Epithelial cell of prostate (primary cell): ENCODE measurements around the gene RIPK3.
"Not testable (repeated sequence)": the region's sequence is repeated elsewhere in the genome, so short reads cannot be mapped to it uniquely, and the experiment has no call there.

ENCODE experiments used
- DNase-seq: peaks from one replicate; pipeline ENCODE4 v3.0.0-alpha.2; 2011; ENCODE audit warnings: low read depth, low spot score
- H3K27ac ChIP-seq: fragments of 450-650 bp; 2 replicates; pipeline ENCODE4 v1.5.1; 2017; ENCODE audit warnings: mild to moderate bottlenecking

Gene RIPK3

DNA sequence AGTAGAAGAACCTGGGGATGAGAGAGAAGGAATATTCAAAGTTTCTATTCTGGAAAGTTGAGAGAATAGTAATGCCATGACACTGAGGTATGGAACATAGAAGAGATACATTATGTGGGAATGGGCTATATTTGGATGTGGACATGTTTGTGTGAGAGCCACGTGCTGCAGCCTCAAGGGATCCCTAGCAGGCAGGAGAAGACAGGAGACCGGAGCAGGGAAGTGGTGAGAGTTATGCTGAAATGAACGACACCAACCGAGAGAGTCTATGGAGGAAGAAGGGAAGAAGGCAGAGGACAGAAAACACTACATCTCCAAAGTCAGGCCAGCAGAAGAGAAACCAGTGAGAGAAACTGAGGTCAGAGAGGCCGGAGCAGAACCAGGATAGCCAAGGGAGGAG, 10.0 kb upstream of the RIPK3 start:
- H3K27ac ChIP-seq, result no peak overlapping the region
- no peak for DNase-seq

GRCh38 chr14:24348186-24348585, 8.4 kb upstream of the RIPK3 start:
- DNase-seq, result no peak
- no peak overlapping the region for H3K27ac ChIP-seq

- DNase-seq, result no peak
- no peak overlapping the region for H3K27ac ChIP-seq
These were observed 7.3 kb upstream of the RIPK3 start for GRCh38 chr14:24347134-24347533.

DNA sequence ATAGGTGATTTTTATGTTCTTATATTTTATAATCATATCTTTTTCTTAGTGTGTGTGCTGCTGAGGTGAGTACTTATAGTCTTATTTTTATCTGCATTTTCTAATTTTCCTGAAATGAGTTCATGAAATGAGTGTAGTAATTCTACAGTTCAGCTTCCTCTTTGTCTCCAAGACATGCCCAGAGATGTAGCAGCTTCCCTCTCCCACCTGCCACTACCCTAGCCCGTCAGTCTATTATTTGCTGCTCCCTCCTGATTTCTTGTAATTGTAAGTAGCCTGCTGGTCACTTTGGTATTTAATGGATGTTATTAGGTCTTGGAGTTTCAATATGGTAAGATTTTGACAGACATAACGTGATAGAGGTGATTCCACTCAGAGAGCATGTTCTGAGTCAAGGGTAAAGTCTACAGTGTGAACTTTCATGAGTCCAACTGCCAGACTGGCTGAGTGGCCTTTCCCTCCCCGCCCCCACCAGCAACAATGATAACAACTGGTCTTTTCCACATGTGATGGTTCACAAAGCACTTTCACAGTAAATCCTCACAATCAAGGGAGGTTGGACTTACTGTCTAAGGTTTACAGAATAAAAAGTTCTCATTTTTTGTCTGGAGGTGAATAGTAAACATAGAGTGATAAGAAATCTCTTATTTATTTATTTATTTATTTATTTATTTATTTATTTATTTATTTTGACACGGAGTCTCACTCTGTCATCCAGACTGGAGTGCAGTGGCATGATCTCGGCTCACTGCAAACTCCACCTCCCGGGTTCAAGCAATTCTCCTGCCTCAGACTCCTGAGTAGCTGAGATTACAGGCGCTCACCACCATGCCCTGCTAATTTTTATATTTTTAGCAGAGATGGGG, 4.2 kb upstream of the RIPK3 start:
- DNase-seq, result no peak
- no peak overlapping the region for H3K27ac ChIP-seq

DNA sequence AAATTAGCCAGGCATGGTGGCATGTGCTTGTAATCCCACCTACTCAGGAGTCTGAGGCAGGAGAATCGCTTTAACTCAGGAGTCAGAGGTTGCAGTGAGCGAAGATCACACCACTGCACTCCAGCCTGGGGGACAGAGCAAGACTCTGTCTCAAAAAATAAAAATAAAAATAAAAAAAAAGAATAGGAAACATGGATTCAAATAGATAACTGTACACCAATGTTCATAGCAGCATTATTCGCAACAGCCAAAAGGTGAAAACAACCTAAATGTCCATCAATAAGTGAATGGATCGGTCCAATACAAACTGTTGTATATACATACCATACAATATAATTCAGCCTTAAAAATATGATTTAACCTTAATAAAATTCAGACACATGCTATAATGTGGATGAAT, 3.1 kb upstream of the RIPK3 start:
- no peak overlapping the region for H3K27ac ChIP-seq
- DNase-seq, result no peak

GRCh38 chr14:24340606-24341005, 815 bp upstream of the RIPK3 start:
- no peak overlapping the region for H3K27ac ChIP-seq
- no peak for DNase-seq

GRCh38 chr14:24338843-24339242, 948 bp downstream of the RIPK3 start:
- no peak overlapping the region for H3K27ac ChIP-seq
- no peak for DNase-seq

DNA sequence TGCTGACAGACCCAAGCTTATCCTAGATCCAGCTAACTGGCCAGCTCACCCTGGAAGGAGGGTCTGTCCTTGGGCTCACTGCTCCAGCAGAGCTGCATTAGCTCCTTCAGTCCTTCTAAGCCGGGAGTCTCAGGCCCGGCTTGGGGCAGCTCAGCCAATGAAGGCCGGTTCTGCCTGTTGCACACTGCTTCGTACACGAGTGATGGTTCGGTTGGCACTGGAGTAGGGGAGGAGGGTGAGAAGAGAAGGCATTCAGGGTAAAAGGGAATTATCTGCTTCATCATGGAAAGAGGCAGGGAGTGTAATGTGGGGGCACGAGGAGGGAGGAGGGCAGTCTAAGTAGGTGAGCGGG, 2.0 kb downstream of the RIPK3 start:
- no peak for DNase-seq
- H3K27ac ChIP-seq, result no peak overlapping the region

DNA sequence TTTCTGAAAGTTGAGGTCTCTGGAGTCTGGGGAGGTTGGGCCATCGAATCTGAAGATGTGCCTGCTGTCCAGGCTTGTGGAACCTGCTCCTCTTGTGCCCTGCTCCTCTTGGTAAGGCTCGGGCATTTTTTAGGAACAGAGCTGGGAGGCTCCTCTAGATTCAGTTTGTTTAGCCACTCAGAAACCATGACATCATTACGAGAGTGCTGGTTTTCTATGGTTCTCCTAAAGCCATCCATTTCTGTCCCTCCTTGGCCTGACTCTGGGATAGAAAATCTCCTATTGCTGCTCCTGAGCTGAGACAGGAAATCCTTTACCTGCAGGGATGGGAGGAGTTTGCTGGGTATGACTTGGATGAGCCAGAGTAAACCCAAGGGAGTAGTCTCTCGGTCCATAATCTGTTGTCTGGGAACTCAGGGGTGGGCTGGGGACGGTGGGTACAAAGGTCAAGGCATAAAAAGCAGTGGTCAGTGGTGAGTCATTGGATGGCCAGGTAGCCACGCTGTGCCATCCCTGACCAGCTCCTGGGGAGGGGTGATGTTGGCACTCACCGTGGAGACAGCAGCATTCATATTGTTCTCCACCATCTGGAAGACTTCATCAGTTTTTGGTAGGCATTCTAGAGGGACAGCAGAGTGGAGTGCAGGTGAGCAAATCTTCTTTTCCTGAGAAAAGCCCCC, 2.5 kb downstream of the RIPK3 start:
- DNase-seq, result no peak
- no peak overlapping the region for H3K27ac ChIP-seq

DNA sequence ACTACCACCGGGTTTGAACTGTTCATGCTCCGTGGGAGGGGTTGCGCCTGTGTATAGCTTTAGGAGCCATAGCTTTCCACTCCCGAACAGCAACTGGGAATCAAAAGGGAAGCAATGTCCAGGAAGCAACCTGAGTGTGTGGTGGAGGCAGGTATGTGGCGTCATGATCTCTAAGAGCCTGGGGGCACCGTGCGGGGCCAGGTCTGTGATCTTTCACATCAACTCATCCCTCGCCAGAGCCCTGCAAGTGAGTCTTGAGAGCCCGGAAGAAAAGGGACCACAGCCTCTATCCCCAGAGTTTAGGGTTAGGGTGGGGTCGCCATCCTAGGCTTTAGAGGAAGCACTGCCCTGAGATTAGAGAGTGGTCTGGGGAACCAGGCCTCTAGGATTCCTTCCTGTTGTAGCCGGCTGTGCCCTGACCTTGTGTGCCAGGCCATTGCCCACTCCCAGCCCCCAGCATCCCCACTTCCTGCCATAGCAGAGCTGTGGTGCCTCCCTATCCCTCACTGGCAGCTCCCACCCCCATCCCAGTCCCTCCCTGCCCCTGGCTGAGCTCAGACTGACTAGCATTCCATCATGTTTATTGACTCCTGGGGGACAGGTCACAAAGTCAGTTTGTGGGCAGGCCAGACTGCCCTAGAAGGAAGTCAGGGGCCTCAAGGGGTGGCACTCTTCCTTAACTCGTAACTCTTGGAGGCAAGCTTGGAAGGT, 4.2 kb downstream of the RIPK3 start:
- DNase-seq, result no peak
- H3K27ac ChIP-seq, result no peak overlapping the region

- no peak for DNase-seq
These were observed 5.1 kb downstream of the RIPK3 start, which contains the start of gene ADCY4 for GRCh38 chr14:24334431-24335291. Gene ADCY4, minus strand, starts transcription at chr14:24335071. Its CDS starts 419 bp downstream, at chr14:24334652.

GRCh38 chr14:24332268-24332993, 7.4 kb downstream of the RIPK3 start:
- no peak overlapping the region for H3K27ac ChIP-seq
- DNase-seq, result no peak

More at GRCh38 chr14:24334431-24335291, 5.1 kb downstream of the RIPK3 start, which contains the start of gene ADCY4:
- H3K27ac ChIP-seq, result peak within 1 kb of the TSS; percentile 25

DNA sequence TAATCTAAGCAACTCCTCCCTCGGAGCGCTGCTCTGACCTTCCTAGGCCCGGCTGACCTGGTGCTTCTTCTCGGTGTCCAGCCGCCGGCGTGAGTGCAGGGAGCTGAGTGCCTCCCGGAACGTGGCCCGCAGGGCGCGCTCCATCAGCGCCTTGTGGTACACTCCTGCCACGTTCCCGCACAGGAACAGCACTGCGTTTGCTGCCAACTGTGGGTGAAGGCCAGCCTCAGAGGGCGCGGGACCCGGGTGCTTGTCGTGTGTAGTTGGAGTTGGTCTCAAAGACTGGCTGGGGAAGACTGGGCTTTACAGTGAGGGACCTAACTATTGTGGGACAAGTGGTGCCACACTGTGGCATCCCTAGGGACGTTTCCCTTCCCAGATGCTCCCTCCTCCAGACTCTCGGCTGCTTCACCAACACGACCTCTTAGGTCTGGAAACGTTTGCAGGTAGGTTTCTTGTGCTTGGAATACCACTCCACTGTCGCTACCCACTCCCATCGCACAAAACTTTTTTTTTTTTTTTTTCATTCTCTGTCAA, 8.0 kb downstream of the RIPK3 start:
- DNase-seq, result no peak
- no peak overlapping the region for H3K27ac ChIP-seq

GRCh38 chr14:24330973-24331674, 8.7 kb downstream of the RIPK3 start:
- H3K27ac ChIP-seq, result no peak overlapping the region
- DNase-seq, result no peak

- no peak overlapping the region for H3K27ac ChIP-seq
- no peak for DNase-seq
These were observed 10.1 kb downstream of the RIPK3 start for GRCh38 chr14:24329736-24330135.

- no peak overlapping the region for H3K27ac ChIP-seq
- no peak for DNase-seq
These were observed 10.6 kb downstream of the RIPK3 start for GRCh38 chr14:24329073-24329663.

DNA sequence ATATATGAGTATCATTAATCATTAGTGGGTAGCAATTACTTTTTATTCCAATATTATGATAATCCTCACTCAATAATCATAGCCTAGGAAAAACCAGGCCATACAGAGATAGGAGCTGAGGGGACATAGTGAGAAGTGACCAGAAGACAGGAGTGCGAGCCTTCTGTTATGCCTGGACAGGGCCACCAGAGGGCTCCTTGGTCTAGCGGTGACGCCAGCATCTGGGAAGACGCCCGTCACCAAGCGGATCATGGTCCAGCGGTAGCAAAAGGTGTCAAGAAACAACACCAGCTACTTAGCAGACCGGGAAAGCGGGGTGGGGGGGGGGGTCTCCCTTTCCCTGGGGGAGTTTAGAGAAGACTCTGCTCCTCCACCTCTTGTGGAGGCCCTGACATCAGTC, 11.9 kb downstream of the RIPK3 start:
- not testable (repeated sequence) for H3K27ac ChIP-seq, DNase-seq

DNA sequence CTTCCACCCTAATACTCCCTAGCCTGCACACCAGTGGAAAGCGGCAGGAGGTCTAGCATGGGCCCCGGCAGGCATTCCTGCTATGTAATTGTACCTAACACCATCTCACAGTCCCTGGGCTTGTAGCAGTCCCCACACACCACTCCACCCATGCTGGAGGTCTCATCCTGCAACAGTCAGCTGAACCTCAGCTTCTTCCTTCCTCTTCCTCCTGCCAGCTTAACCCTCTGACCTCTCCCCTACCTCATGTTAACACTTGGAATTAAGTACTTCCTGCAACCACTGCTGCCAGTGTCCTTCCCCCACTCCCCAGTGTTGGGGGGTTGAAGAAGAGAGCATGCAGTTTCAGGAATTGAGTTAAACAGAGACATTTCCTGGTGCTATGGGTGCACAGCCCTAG, 12.5 kb downstream of the RIPK3 start:
- DNase-seq, result no peak
- no peak overlapping the region for H3K27ac ChIP-seq
